Body of pancreas (tissue), 4 donors: ENCODE measurements around the gene MYLK. TPM values are rescaled to one million over a fixed set of nuclear protein-coding genes. Genes with fewer than 3 reads are reported as not detected.

Source experiments
- ATAC-seq: fragments of 150-250 bp; one replicate; pipeline ENCODE4 v1.9.1; 2016
- DNase-seq, 4 donors: peaks; one replicate each; pipeline ENCODE4 v3.0.0-alpha.2; 2019
- H3K27ac ChIP-seq, 4 donors: fragments of 200-600 bp; sonication (generic); 1 replicate in 3 of 4; 2 replicates in 1 of 4; pipeline versions ENCODE4 v1.5.1 to v1.6.1; 2016 to 2019; ENCODE audit warnings: mild to moderate bottlenecking in 1 of 4, mixed read lengths in 1 of 4, moderate library complexity in 1 of 4
- H3K27me3 ChIP-seq, 2 donors: fragments of 200-600 bp; sonication (generic); one replicate each; pipeline ENCODE4 v1.6.0; 2016; ENCODE audit warnings: mild to moderate bottlenecking in 1 of 2
- H3K36me3 ChIP-seq, 2 donors: fragments of 200-600 bp; sonication (generic); replicated peaks in 1 of 2; 2 replicates each; pipeline ENCODE4 v1.5.1; 2016; ENCODE audit warnings: low read depth in 2 of 2; ENCODE audit not compliant: insufficient read depth in 1 of 2
- H3K4me1 ChIP-seq: fragments of 200-600 bp; sonication (generic); one replicate; pipeline ENCODE4 v1.6.0; 2016
- H3K4me3 ChIP-seq, 2 donors: fragments of 200-600 bp; sonication (generic); 1 replicate in 1 of 2; 2 replicates in 1 of 2; pipeline ENCODE4 v1.5.1; 2016 to 2019
- H3K9me3 ChIP-seq, 3 donors: fragments of 200-600 bp; sonication (generic); 1 replicate in 2 of 3; 2 replicates in 1 of 3; pipeline ENCODE4 v1.5.1; 2016
- POLR2A ChIP-seq, 3 donors: fragments of 450-650 bp; IDR thresholded peaks; one replicate each; pipeline ENCODE4 v1.6.1; 2016; ENCODE audit warnings: antibody characterized with exemption in 3 of 3, mild to moderate bottlenecking in 2 of 3
- WGBS, 2 donors: methylation state at CpG; one replicate each; pipeline ENCODE4 v1.1.5; 2017; 5-methylcytosine and 5-hydroxymethylcytosine counted together
- intact Hi-C: fragments of 100-400 bp; cut with DNase I; formaldehyde crosslinking; loops from one replicate; pipeline ENCODE4 v1.15.1; 2023
- total RNA-seq, 2 donors: library from RNA; depleted of rRNA; stranded (reverse); fragments of >200 nt; gene quantifications; one replicate each; pipeline ENCODE4 v1.1.0, GENCODE V29; 2016
- TF ChIP-seq, protein P1 (sequence below), 7 experiments: fragments of 450-650 bp in 4 of 7; fragments of 200-600 bp in 3 of 7; sonication (generic) in 3 of 7; IDR thresholded peaks; one replicate each; pipeline ENCODE4 v1.5.1; 2016 to 2019; ENCODE audit warnings: antibody characterized with exemption in 7 of 7

The MYLK gene
- total RNA-seq, 2 donors from 2014 or later = 7.6 to 36.6 TPM

DNA sequence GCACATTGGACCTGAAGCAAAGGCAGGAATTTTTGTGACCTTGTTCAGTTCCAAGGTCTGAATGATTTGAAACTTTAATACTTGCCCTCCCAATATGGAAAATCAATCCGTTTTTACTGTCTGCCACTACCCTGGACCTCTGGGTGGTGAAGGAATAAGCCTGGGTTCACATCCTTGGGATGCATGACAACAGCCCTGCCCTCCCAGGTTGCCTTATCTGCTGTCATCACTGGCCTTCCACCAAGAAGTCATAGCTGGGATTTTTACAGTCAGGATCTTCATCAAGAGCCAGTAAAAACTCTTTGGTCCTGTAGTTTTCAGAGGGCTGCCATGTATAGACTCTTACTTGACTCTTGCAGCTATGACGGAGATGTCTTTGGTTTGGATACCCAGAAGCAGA lies 128.6 kb downstream of the MYLK start:
- DNase-seq = no peak
- no peak overlapping the region for H3K4me3 ChIP-seq
- H3K27me3 ChIP-seq = no peaks in the 10 kb centered on the region
- H3K9me3 ChIP-seq = no peaks in the 10 kb centered on the region
- H3K27ac ChIP-seq = peak overlapping the region; percentile 11 to 76 (median 72)
- WGBS, 2 donors = 57 to 61% methylated on average over 2 of the region's 2 CpGs
- peak; percentile 16 for ATAC-seq
- H3K4me1 ChIP-seq = peaks cover 48% of the 10 kb centered on the region
- H3K36me3 ChIP-seq = no peaks in the 10 kb centered on the region
- TF ChIP-seq, protein P1, sequence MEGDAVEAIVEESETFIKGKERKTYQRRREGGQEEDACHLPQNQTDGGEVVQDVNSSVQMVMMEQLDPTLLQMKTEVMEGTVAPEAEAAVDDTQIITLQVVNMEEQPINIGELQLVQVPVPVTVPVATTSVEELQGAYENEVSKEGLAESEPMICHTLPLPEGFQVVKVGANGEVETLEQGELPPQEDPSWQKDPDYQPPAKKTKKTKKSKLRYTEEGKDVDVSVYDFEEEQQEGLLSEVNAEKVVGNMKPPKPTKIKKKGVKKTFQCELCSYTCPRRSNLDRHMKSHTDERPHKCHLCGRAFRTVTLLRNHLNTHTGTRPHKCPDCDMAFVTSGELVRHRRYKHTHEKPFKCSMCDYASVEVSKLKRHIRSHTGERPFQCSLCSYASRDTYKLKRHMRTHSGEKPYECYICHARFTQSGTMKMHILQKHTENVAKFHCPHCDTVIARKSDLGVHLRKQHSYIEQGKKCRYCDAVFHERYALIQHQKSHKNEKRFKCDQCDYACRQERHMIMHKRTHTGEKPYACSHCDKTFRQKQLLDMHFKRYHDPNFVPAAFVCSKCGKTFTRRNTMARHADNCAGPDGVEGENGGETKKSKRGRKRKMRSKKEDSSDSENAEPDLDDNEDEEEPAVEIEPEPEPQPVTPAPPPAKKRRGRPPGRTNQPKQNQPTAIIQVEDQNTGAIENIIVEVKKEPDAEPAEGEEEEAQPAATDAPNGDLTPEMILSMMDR (IDR thresholded peaks at IDR 0.05) = no peak
- no peak for TF ChIP-seq POLR2A (IDR thresholded peaks at IDR 0.05)
- intact Hi-C loops = no loop called here

DNA sequence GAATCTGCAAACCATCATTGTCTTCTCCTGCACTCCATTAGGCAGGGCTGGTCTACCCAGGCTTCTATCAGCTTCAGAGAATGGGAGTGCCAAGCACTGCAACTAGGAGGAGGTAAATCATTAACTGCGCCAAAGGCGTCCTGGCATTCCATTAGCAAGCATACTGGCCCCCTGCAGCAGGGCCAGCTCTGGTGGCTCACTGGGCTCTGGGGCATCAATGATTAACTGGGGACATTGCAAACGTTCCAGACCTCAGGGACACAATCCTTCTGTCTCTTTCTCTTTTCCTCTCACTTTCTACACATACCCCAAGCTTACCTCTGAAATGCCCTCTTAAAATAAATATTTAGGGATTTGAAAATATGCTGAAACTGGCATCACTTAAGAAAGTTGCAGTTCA lies 129.0 kb downstream of the MYLK start:
- intact Hi-C loops = no loop called here
- Histone ChIP-seq H3K27ac (peak overlapping the region; percentile 11 to 76 (median 72)), H3K4me3 (no peak overlapping the region), H3K9me3 (no peaks in the 10 kb centered on the region), H3K36me3 (no peaks in the 10 kb centered on the region), H3K27me3 (no peaks in the 10 kb centered on the region), H3K4me1 (peaks cover 51% of the 10 kb centered on the region)
- no peak for TF ChIP-seq POLR2A (IDR thresholded peaks at IDR 0.05)
- TF ChIP-seq, protein P1 (IDR thresholded peaks at IDR 0.05) = peak in 4 of 7 experiments; percentile 23 to 32 (median 28)
- ATAC-seq = peak; percentile 97
- peak; percentile 84 to 94 (median 92) for DNase-seq
- WGBS, 2 donors = 10 to 14% methylated on average over 3 of the region's 3 CpGs

DNA sequence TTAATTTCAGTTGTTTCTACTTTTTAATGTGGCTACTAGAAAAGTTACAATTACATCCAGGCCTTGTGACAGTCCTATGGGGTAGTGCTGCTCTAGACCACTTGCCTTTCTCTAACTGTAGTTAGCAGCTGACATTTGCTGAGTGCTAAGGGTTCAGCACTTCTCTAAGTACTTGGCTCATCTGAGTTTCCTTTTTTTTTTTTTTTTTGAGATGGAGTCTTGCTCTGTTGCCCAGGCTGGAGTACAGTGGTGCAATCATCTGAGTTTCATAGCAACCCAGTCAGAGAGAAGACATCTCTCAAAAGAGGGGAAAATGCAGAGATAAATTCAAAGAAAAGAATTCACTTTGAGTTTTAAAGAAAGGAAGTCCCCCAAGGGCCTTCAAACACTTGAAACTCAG lies 130.8 kb downstream of the MYLK start:
- no peak for ATAC-seq
- TF ChIP-seq POLR2A (IDR thresholded peaks at IDR 0.05) = no peak
- TF ChIP-seq, protein P1 (IDR thresholded peaks at IDR 0.05) = no peak
- H3K4me1 ChIP-seq = peaks cover 45% of the 10 kb centered on the region

DNA sequence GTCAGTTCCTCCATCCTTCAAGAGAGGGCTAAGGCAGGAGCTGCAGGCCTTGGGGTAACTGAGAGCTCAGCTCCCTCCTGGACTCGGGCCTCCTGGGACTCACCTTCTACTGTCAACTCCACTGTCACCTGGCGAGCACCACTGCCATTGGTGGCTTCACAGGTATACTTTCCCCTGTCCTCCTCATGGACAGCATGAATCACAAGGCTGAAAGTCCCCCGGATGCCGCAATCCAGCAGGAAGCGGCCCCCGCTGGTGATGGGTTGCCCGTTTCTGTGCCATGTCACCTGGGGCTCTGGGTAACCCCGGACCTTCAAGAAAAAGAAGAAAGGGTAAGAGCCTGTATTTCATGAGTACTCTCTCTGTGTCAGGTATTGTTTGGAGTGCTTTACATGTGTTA lies 131.9 kb downstream of the MYLK start:
- DNase-seq = no peak
- no peak for ATAC-seq
- Histone ChIP-seq H3K27me3 (no peaks in the 10 kb centered on the region), H3K27ac (no peak overlapping the region), H3K36me3 (no peaks in the 10 kb centered on the region), H3K4me3 (no peak overlapping the region), H3K9me3 (no peaks in the 10 kb centered on the region), H3K4me1 (peaks cover 38% of the 10 kb centered on the region)
- 88 to 93% methylated on average over 8 of the region's 8 CpGs for WGBS, 2 donors
- intact Hi-C loops = no loop called here
- TF ChIP-seq, protein P1 (IDR thresholded peaks at IDR 0.05) = no peak
- no peak for TF ChIP-seq POLR2A (IDR thresholded peaks at IDR 0.05)

More for the DNA sequence above, 130.8 kb downstream of the MYLK start:
- no peak for DNase-seq
- Histone ChIP-seq H3K4me3 (no peak overlapping the region), H3K36me3 (no peaks in the 10 kb centered on the region), H3K27me3 (no peaks in the 10 kb centered on the region), H3K9me3 (no peaks in the 10 kb centered on the region), H3K27ac (peak overlapping the region in 2 of 4 donors; percentile 70 to 76)
- intact Hi-C loops = no loop called here

DNA sequence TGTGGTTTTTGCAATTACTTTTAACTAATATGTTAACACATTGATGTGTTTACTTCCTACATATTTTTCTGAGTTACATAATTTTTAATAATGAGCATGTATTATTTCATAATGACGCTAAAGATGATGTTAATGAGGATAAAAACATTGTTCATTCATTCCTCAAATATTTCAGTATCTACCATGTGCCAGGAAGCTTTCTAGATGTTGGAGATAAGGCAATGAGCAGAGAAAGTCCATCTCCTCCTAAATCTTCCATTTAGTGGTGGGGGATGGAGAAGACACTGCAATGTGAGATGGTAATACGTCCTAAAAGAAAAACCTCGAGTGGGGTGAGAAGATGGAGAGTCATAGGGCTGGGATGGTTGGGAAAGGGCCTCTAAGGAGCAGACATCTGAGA lies 132.7 kb downstream of the MYLK start:
- no peak for ATAC-seq
- no peak for DNase-seq
- 68 to 75% methylated on average over 3 of the region's 3 CpGs for WGBS, 2 donors
- peaks cover 32% of the 10 kb centered on the region for H3K4me1 ChIP-seq
- no peak overlapping the region for H3K4me3 ChIP-seq
- H3K9me3 ChIP-seq = no peaks in the 10 kb centered on the region
- intact Hi-C loops = no loop called here
- H3K27me3 ChIP-seq = no peaks in the 10 kb centered on the region
- H3K27ac ChIP-seq = peak overlapping the region in 1 of 4 donors; percentile 64
- TF ChIP-seq, protein P1 (IDR thresholded peaks at IDR 0.05) = no peak
- no peak for TF ChIP-seq POLR2A (IDR thresholded peaks at IDR 0.05)
- H3K36me3 ChIP-seq = no peaks in the 10 kb centered on the region
